ENCODE data around the gene LIN52. TPM values are rescaled to one million over a fixed set of nuclear protein-coding genes. Genes with fewer than 3 reads are reported as not detected.

The LIN52 gene
- total and polyA plus RNA-seq, 2 of the 13 experiments (the other 11 are each of a cell fraction or from before 2014, with no cell fraction given), result 11.4 to 23.3 TPM

DNA sequence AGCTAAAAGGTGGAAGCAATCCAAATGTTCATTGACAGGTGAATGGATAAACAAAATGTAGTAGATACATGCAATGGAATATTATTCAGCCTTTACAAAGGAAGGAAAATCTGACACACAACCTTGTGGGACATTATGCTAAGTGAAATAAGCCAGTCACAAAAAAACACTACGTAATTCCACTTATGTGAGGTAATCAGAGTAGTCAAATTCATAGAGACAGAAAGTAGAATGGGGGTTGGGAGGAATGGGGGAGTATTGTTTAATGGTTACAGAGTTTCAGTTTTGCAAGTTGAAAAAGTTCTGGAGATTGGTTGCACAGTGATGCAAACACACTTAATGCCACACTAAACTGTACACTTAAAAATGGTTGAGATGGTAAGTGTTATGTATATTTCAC lies 62.8 kb downstream of the LIN52 start:
- POLR2A ChIA-PET, result no interaction called here
- Histone ChIP-seq H3K4me2 (ENCODE audit: low read depth, low read length) (no peak overlapping the region), H3K79me2 (ENCODE audit: insufficient read depth, low read length) (no peaks in the 10 kb centered on the region), H3K36me3 (replicated peaks in 1 of 2; ENCODE audit: control insufficient read depth in 1 of 2, insufficient read depth in 2 of 2, low read length in 2 of 2) (peaks cover 0 to 1% of the 10 kb centered on the region in 2 experiments; a peak in 1 of 5 replicates), H3K27ac (ENCODE audit: extremely low read length, insufficient read depth, low read length) (no peak overlapping the region), H2AFZ (ENCODE audit: low read length) (no peak overlapping the region), H3K4me1 (ENCODE audit: insufficient read depth, low read length) (peaks cover 24% of the 10 kb centered on the region), H3K4me3 (replicated peaks in 1 of 3; ENCODE audit: insufficient read depth in 1 of 3, low read depth in 2 of 3, low read length in 3 of 3) (no peak overlapping the region), H3K9me3 (ENCODE audit: low read length) (no peaks in the 10 kb centered on the region), H3K27me3 (ENCODE audit: control insufficient read depth in 1 of 2, insufficient read depth in 2 of 2, low read length in 2 of 2) (no peaks in the 10 kb centered on the region), H4K20me1 (ENCODE audit: insufficient read depth, low read length) (no peaks in the 10 kb centered on the region), H3K9ac (ENCODE audit: insufficient read depth, low read depth, low read length) (no peak overlapping the region)
- no peak for ATAC-seq
- BruUV-seq (replicated peaks), result no TSS peak
- CTCF ChIA-PET (ENCODE audit: low intra/inter-chr PET ratio, low total read pairs), result no interaction called here
- no peak for FAIRE-seq
- TF ChIP-seq HNF4G (IDR thresholded peaks at IDR 0.05; ENCODE audit: borderline replicate concordance, low read depth, low read length) (no peak), HNF4G (CRISPR knock-in tag; IDR thresholded peaks at IDR 0.05; ENCODE audit: borderline replicate concordance, low read depth) (no peak), SPEN (CRISPR knock-in tag; IDR thresholded peaks at IDR 0.05; ENCODE audit: low read depth) (no peak), NKX3-1 (CRISPR knock-in tag; IDR thresholded peaks at IDR 0.05) (no peak), TAF1 (CRISPR knock-in tag; IDR thresholded peaks at IDR 0.05) (no peak), ZC3H13 (CRISPR knock-in tag; IDR thresholded peaks at IDR 0.05) (no peak), FOXK1 (CRISPR knock-in tag; IDR thresholded peaks at IDR 0.05; ENCODE audit: borderline replicate concordance, low read depth) (no peak), ZNF501 (CRISPR knock-in tag; IDR thresholded peaks at IDR 0.05) (no peak), ZNF850 (CRISPR knock-in tag; conservative IDR thresholded peaks at IDR 0.05) (no peak), ZBTB8A (CRISPR knock-in tag; IDR thresholded peaks at IDR 0.05; ENCODE audit: borderline replicate concordance, low read depth) (no peak), YEATS2 (CRISPR knock-in tag; IDR thresholded peaks at IDR 0.05; ENCODE audit: borderline replicate concordance) (no peak)
- TF ChIP-seq, protein P1, sequence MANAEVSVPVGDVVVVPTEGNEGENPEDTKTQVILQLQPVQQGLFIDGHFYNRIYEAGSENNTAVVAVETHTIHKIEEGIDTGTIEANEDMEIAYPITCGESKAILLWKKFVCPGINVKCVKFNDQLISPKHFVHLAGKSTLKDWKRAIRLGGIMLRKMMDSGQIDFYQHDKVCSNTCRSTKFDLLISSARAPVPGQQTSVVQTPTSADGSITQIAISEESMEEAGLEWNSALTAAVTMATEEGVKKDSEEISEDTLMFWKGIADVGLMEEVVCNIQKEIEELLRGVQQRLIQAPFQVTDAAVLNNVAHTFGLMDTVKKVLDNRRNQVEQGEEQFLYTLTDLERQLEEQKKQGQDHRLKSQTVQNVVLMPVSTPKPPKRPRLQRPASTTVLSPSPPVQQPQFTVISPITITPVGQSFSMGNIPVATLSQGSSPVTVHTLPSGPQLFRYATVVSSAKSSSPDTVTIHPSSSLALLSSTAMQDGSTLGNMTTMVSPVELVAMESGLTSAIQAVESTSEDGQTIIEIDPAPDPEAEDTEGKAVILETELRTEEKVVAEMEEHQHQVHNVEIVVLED (CRISPR knock-in tag; IDR thresholded peaks at IDR 0.05; ENCODE audit: borderline replicate concordance), result no peak
- no peak for DNase-seq (ENCODE audit: low spot score)
- in situ Hi-C loops (cut with HindIII; ENCODE audit: extremely low pct_ligation_motif_present, low pct_unique_long_range_greater_than_20kb) (no loop called here), intact Hi-C loops (cut with micrococcal nuclease; ENCODE audit: unreplicated experiment) (no loop called here)
- WGBS (ENCODE audit: low lambda C conversion rate), result 100% methylated on average over 1 of the region's 1 CpG

All from HepG2 (cell line).